ENCODE results near the gene PCDH9.

Gene PCDH9

DNA sequence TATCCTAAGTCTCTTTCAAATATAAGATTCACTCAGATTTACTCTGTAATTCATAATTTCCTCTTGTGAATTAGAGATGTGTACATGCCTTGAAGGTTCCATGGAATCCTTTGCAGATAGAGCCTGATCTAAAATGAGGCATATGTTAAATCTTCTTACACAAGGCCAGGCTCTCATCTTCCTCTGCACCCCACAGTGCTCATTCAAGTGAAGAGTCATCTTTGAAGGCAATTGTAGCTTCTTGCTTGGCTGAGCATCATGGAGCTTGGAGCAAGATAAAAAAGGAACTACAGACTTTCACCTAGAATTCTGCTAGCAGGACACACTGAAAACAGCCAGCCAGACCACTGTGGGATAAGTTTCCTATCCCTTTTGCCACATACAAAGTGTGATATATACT is 566.4 kb downstream of the PCDH9 start:
- no peak overlapping the region for H3K4me2 ChIP-seq (ENCODE audit: low read depth, low read length, poor library complexity, severe bottlenecking)
- H4K20me1 ChIP-seq (ENCODE audit: insufficient read depth, low read length, poor library complexity, severe bottlenecking) = no peaks in the 10 kb centered on the region
- no peak overlapping the region for H2AFZ ChIP-seq (ENCODE audit: low read length)
- no peak for TF ChIP-seq CTCF (conservative IDR thresholded peaks at IDR 0.05; ENCODE audit: low read length)
- no peak for TF ChIP-seq EZH2phosphoT487 (IDR thresholded peaks at IDR 0.05; ENCODE audit: borderline replicate concordance)
- no peaks in the 10 kb centered on the region for H3K27me3 ChIP-seq (ENCODE audit: insufficient read depth, low read length, poor library complexity, severe bottlenecking)
- no peaks in the 10 kb centered on the region for H3F3A ChIP-seq (ENCODE audit: low read depth)
- H3K4me1 ChIP-seq (ENCODE audit: insufficient read depth, low read length, poor library complexity, severe bottlenecking) = no peaks in the 10 kb centered on the region
- H3K9me2 ChIP-seq (replicated peaks; ENCODE audit: low read depth, low read length) = no peaks in the 10 kb centered on the region
- H3K36me3 ChIP-seq (ENCODE audit: insufficient read depth, low read length) = no peaks in the 10 kb centered on the region
- H3K4me3 ChIP-seq (ENCODE audit: low read length, poor library complexity, severe bottlenecking) = no peak overlapping the region
- no peaks in the 10 kb centered on the region for H3K79me2 ChIP-seq (ENCODE audit: insufficient read depth, low read length)
- H3K9me3 ChIP-seq (ENCODE audit: insufficient read depth, low read depth, low read length) = no peaks in the 10 kb centered on the region
- no peak overlapping the region for H3K9ac ChIP-seq (ENCODE audit: low read depth, low read length, poor library complexity, severe bottlenecking)

DNA sequence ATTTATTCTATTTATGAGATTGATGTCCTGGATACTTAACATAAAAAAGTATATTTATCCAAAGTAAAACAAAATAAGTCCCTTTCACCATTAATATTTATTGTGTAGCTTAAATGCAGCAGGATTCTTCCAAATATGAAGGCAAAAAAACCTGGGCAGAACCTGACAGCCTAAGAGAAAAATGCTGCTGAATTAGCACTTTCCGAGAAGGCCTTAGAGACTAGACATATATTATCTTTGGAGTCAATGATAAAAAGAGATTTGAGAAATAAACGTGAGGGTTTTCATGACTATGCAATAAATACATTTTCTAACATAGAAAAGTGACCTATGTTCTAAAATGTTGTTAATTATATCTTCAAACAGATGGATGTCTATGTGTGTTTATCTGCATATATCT is 566.9 kb downstream of the PCDH9 start:
- Histone ChIP-seq H3K9me3 (ENCODE audit: insufficient read depth, low read depth, low read length) (no peaks in the 10 kb centered on the region), H3F3A (ENCODE audit: low read depth) (no peaks in the 10 kb centered on the region), H3K27me3 (ENCODE audit: insufficient read depth, low read length, poor library complexity, severe bottlenecking) (no peaks in the 10 kb centered on the region), H3K36me3 (ENCODE audit: insufficient read depth, low read length) (no peaks in the 10 kb centered on the region), H3K79me2 (ENCODE audit: insufficient read depth, low read length) (no peaks in the 10 kb centered on the region), H3K4me3 (ENCODE audit: low read length, poor library complexity, severe bottlenecking) (no peak overlapping the region), H2AFZ (ENCODE audit: low read length) (no peak overlapping the region), H3K4me2 (ENCODE audit: low read depth, low read length, poor library complexity, severe bottlenecking) (no peak overlapping the region), H3K4me1 (ENCODE audit: insufficient read depth, low read length, poor library complexity, severe bottlenecking) (no peaks in the 10 kb centered on the region), H3K9ac (ENCODE audit: low read depth, low read length, poor library complexity, severe bottlenecking) (no peak overlapping the region), H3K9me2 (replicated peaks; ENCODE audit: low read depth, low read length) (no peaks in the 10 kb centered on the region), H4K20me1 (ENCODE audit: insufficient read depth, low read length, poor library complexity, severe bottlenecking) (no peaks in the 10 kb centered on the region)
- no peak for TF ChIP-seq EZH2phosphoT487 (IDR thresholded peaks at IDR 0.05; ENCODE audit: borderline replicate concordance)
- TF ChIP-seq CTCF (conservative IDR thresholded peaks at IDR 0.05; ENCODE audit: low read length) = no peak

DNA sequence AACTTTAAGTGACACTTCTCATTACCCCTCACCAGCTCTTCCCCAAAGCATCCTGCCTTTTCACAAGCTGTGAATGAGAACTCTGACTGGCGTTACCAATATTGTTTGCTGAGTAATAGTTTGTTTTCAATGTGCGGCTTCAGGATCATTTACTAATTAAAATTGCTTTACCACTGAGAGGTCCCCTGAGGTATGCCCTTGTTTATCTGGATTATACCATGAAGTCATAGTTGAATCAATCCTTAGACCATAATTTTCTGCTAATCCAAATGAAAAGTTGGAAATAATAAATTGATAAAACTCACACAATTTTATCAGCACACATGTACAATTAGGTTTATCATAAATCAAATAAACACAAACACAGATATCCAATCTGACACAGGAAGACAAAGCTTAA is 568.8 kb downstream of the PCDH9 start:
- Histone ChIP-seq H3K9me3 (ENCODE audit: insufficient read depth, low read depth, low read length) (no peaks in the 10 kb centered on the region), H3K36me3 (ENCODE audit: insufficient read depth, low read length) (no peaks in the 10 kb centered on the region), H3K4me3 (ENCODE audit: low read length, poor library complexity, severe bottlenecking) (no peak overlapping the region), H4K20me1 (ENCODE audit: insufficient read depth, low read length, poor library complexity, severe bottlenecking) (no peaks in the 10 kb centered on the region), H3K9me2 (replicated peaks; ENCODE audit: low read depth, low read length) (no peaks in the 10 kb centered on the region), H3K79me2 (ENCODE audit: insufficient read depth, low read length) (no peaks in the 10 kb centered on the region), H3K9ac (ENCODE audit: low read depth, low read length, poor library complexity, severe bottlenecking) (no peak overlapping the region), H3K27me3 (ENCODE audit: insufficient read depth, low read length, poor library complexity, severe bottlenecking) (no peaks in the 10 kb centered on the region), H2AFZ (ENCODE audit: low read length) (no peak overlapping the region), H3K4me1 (ENCODE audit: insufficient read depth, low read length, poor library complexity, severe bottlenecking) (no peaks in the 10 kb centered on the region), H3K4me2 (ENCODE audit: low read depth, low read length, poor library complexity, severe bottlenecking) (no peak overlapping the region), H3F3A (ENCODE audit: low read depth) (no peaks in the 10 kb centered on the region)
- TF ChIP-seq EZH2phosphoT487 (IDR thresholded peaks at IDR 0.05; ENCODE audit: borderline replicate concordance) = no peak
- TF ChIP-seq CTCF (conservative IDR thresholded peaks at IDR 0.05; ENCODE audit: low read length) = no peak

Measured in Loucy (cell line).